Neural crest cell (in vitro differentiated cells): ENCODE data around the gene PRKCE. TPM values are rescaled to one million over a fixed set of nuclear protein-coding genes. Genes with fewer than 3 reads are reported as not detected.

Experiments used
- DNase-seq: peaks from one replicate; pipeline ENCODE4 v3.0.0; 2021; ENCODE audit warnings: low read depth, mixed read lengths, low spot score
- H3K27ac Mint-ChIP-seq: one replicate; pipeline ENCODE4 v1.8.0; 2021; ENCODE audit warnings: mild to moderate bottlenecking, mixed read lengths; ENCODE audit not compliant: unreplicated experiment
- H3K27me3 Mint-ChIP-seq: 2 replicates; pipeline ENCODE4 v1.8.0; 2021; ENCODE audit warnings: low read depth, mild to moderate bottlenecking, mixed read lengths
- H3K36me3 Mint-ChIP-seq: 2 replicates; pipeline ENCODE4 v1.8.0; 2021; ENCODE audit warnings: low read depth, mild to moderate bottlenecking, mixed read lengths
- H3K4me1 Mint-ChIP-seq: 2 replicates; pipeline ENCODE4 v1.8.0; 2021; ENCODE audit warnings: mixed read lengths
- H3K4me3 Mint-ChIP-seq: one replicate; pipeline ENCODE4 v1.8.0; 2021; ENCODE audit warnings: mild to moderate bottlenecking, mixed read lengths
- H3K9me3 Mint-ChIP-seq: 2 replicates; pipeline ENCODE4 v1.8.0; 2021; ENCODE audit warnings: mixed read lengths
- total RNA-seq: library from RNA; stranded (reverse); gene quantifications from 2 replicates; pipeline ENCODE4 v1.2.1, GENCODE V29; 2021
- TF ChIP-seq, protein P1 (sequence below): fragments of 200-600 bp; sonication (generic); conservative IDR thresholded peaks from 2 replicates; pipeline ENCODE4 v1.5.0; 2021; ENCODE audit warnings: antibody characterized with exemption, mild to moderate bottlenecking

PRKCE gene
- total RNA-seq, 1 donor from 2014 or later: 15.6 TPM

DNA sequence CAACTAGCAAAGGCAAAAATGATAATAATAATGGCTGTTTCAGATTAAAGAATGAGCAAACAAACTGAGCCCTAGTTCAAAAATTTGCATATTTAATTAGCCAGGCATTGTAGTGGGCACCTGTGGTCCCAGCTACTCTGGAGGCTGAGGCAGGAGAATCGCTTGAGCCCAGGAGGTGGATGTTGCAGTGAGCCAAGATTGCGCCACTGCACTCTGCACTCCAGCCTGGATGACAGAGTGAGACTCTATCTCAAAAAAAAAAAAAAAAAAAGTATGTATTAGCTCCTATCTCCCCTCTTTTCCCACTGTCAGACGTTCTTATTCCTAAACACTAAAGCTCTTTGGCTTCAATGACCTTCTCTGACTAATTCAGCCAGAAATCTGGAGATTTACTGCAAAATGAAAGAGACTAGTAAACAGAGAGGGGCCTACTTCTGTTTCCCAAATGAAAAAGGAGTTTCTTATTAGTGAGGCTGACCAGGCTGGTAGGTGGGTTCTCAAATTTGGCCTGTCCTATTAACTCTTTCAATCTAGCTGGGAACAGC is 36.5 kb upstream of the PRKCE start:
- H3K4me3 Mint-ChIP-seq: no peak overlapping the region
- no peak overlapping the region for H3K27ac Mint-ChIP-seq
- TF ChIP-seq, protein P1, sequence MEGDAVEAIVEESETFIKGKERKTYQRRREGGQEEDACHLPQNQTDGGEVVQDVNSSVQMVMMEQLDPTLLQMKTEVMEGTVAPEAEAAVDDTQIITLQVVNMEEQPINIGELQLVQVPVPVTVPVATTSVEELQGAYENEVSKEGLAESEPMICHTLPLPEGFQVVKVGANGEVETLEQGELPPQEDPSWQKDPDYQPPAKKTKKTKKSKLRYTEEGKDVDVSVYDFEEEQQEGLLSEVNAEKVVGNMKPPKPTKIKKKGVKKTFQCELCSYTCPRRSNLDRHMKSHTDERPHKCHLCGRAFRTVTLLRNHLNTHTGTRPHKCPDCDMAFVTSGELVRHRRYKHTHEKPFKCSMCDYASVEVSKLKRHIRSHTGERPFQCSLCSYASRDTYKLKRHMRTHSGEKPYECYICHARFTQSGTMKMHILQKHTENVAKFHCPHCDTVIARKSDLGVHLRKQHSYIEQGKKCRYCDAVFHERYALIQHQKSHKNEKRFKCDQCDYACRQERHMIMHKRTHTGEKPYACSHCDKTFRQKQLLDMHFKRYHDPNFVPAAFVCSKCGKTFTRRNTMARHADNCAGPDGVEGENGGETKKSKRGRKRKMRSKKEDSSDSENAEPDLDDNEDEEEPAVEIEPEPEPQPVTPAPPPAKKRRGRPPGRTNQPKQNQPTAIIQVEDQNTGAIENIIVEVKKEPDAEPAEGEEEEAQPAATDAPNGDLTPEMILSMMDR: no peak
- no peaks in the 10 kb centered on the region for H3K27me3 Mint-ChIP-seq
- no peak for DNase-seq
- no peaks in the 10 kb centered on the region for H3K36me3 Mint-ChIP-seq
- H3K9me3 Mint-ChIP-seq: no peaks in the 10 kb centered on the region
- H3K4me1 Mint-ChIP-seq: peaks cover 15% of the 10 kb centered on the region

DNA sequence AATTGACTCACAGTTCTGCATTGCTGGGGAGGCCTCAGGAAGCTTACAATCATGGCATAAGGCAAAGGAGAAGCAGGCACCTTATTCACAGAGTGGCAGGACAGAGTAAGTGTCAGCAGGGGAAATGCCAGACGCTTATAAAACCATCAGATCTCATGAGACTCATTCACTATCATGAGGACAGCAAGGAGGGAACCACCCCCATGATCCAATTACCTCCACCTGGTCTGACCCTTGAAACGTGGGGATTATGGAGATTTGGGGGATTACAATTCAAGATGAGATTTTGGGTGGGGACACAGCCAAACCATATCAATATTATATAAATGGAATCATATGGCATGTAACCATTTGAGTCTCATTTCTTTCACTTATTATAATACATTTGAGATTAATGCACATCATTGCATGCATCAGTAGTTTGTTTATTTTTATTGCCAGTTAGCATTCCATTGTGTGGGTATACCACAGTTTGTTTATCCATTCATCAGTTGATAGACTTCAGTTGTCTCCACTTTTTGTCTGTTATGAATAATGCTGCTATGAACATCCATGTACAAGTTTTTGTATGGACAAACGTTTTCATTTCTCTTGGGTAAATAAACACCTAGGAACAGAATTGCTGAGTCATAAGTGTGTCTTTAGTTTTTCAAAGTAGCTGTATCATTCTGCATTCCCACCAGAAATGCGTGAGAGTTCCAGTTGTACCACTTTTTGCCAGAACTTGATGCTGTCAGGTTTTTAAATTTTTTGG is 34.6 kb upstream of the PRKCE start:
- Mint-ChIP-seq H3K27me3 (no peaks in the 10 kb centered on the region), H3K36me3 (no peaks in the 10 kb centered on the region), H3K27ac (no peak overlapping the region), H3K9me3 (peaks cover 3% of the 10 kb centered on the region), H3K4me1 (peaks cover 11% of the 10 kb centered on the region), H3K4me3 (no peak overlapping the region)
- DNase-seq: no peak
- TF ChIP-seq, protein P1: no peak

DNA sequence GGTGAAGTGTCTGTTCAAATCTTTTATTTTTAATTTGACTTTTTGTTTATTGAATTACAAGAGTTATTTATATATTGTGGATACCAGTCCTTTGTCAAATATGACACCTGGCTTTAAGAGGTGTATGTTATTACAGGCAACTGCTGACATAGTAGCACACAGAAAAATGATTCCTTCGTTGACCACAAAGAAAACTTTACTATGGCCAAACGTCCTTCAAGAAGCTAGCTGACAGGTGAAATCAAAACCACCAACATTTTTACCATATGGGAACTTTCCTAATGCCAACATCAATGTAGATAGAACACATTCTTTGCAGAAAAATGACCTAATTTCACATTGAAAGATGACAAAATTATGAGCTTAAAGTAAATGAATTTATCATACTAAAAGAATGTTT is 34.0 kb upstream of the PRKCE start:
- H3K27me3 Mint-ChIP-seq: no peaks in the 10 kb centered on the region
- H3K27ac Mint-ChIP-seq: no peak overlapping the region
- peaks cover 11% of the 10 kb centered on the region for H3K4me1 Mint-ChIP-seq
- no peak overlapping the region for H3K4me3 Mint-ChIP-seq
- H3K9me3 Mint-ChIP-seq: peaks cover 3% of the 10 kb centered on the region
- no peaks in the 10 kb centered on the region for H3K36me3 Mint-ChIP-seq
- TF ChIP-seq, protein P1: no peak
- no peak for DNase-seq

DNA sequence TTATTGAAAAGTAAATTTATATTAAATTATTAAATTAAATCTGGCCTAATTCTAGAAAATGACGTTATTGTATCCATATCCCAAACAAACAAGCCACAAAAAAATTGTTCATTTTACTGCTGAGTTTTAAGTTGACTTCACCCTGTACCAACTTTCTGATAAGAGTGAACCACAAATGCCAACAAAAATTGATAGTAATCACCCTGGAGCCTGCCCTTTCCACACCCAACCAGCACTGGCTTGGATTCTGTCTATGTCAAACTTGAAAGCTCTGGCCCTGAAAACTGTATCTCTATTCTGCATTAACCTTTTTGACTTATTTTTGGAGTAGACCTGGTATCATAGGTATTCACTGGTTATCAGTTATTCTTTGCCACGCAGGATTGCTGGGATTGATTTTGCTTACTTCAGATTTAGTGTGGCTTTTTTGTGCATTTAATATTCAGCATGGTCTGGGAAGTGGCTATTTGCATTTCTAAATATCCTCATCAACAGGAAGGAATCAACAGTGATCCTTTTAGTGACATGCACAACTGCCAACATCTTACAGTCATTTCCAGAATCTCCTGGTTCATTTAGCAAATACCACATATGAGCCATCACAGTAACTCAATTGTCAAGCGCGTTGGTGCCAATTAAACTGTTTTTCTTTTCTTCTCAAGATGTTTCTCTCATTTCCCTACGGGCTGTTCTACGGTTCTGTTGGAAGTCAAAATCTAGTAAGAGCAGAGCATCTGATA is 29.0 kb upstream of the PRKCE start:
- Mint-ChIP-seq H3K27ac (no peak overlapping the region), H3K27me3 (no peaks in the 10 kb centered on the region), H3K4me1 (peaks cover 11% of the 10 kb centered on the region), H3K36me3 (no peaks in the 10 kb centered on the region), H3K9me3 (peaks cover 3% of the 10 kb centered on the region), H3K4me3 (no peak overlapping the region)
- TF ChIP-seq, protein P1: no peak
- DNase-seq: no peak

DNA sequence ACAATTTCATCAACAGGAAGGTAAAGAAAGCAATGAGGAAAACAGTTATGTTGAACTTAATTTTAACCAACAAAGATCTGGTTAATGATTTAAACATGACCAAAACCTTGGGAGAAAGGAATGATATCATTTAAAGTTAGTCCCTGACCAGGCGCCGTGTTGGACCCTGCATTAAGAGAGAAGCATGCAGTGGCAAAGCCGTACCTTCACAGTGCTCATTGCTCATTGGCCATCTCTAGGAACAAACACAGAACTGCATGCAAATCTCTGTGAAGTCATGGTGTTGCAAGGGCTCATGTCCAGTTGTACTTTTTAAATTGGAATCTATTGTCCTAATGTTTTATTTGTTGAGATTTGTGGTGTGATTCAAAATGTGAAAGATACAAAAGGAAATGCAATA is 28.4 kb upstream of the PRKCE start:
- H3K27me3 Mint-ChIP-seq: no peaks in the 10 kb centered on the region
- H3K4me1 Mint-ChIP-seq: peaks cover 11% of the 10 kb centered on the region
- H3K4me3 Mint-ChIP-seq: no peak overlapping the region
- TF ChIP-seq, protein P1: no peak
- H3K36me3 Mint-ChIP-seq: no peaks in the 10 kb centered on the region
- no peak overlapping the region for H3K27ac Mint-ChIP-seq
- no peak for DNase-seq
- peaks cover 3% of the 10 kb centered on the region for H3K9me3 Mint-ChIP-seq
